ENCODE measurements around the gene RBMS1. TPM values are rescaled to one million over a fixed set of nuclear protein-coding genes. Genes with fewer than 3 reads are reported as not detected.

The RBMS1 gene
- total and polyA plus RNA-seq, 4 experiments from 2014 or later, result 101 to 131 (median 112) TPM

DNA sequence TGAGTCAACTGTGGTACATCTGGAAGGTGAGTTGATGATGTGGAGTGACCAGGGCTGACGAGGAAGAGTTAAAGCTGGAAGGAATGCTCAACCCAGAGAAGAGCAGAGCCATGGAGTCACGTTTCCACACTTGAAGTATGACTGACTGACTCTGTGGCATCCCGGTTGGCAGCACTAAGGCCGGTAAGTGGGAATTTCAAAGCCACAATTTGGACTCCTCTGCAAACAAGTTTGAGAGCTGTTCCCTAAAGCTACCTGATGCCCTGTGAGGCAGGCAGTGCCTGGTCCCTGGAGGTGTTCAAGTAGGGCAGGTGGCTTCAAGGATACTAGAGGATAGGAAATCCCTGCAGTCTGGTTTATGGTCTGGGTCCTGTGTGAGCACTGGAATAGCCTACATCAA is 224.2 kb downstream of the RBMS1 start:
- H3K36me3 Mint-ChIP-seq, result peaks cover 4 to 30% of the 10 kb centered on the region in 2 donors
- CTCF ChIA-PET (ENCODE audit: partially characterized antibody), result interaction anchor here (0.8 to 3.3 kb wide), 24 partner anchors 8 to 725 kb away, joined by 3 to 25 read pairs (median 4); no protein-coding TSS in a partner anchor
- intact Hi-C loops (cut with micrococcal nuclease), result loop anchor here (5.0 kb wide), 1 partner anchor 138 kb away; no protein-coding TSS in a partner anchor
- peaks cover 20 to 54% (median 34%) of the 10 kb centered on the region in 4 donors for H3K4me1 Mint-ChIP-seq
- Histone ChIP-seq H3K36me3 (ENCODE audit: insufficient read depth, low read length) (no peaks in the 10 kb centered on the region), H3K27me3 (ENCODE audit: insufficient read depth, low read length) (no peaks in the 10 kb centered on the region), H3K4me3 (ENCODE audit: low read length in 2 of 2) (peak overlapping the region; percentile 30 to 59), H3K4me1 (ENCODE audit: insufficient read depth, low read length) (peaks cover 29% of the 10 kb centered on the region), H3K27ac (ENCODE audit: low read depth, low read length) (no peak overlapping the region), H3K9me3 (ENCODE audit: control insufficient read depth in 1 of 2, low read length in 2 of 2) (no peaks in the 10 kb centered on the region)
- no peaks in the 10 kb centered on the region for H3K27me3 Mint-ChIP-seq
- H3K9me3 Mint-ChIP-seq, result peaks cover 0 to 4% (median 0%) of the 10 kb centered on the region in 8 donors
- DNase-seq, result peak in 1 of 5 donors; percentile 24
- POLR2A ChIA-PET (ENCODE audit: partially characterized antibody), result interaction anchor here (1.0 to 1.5 kb wide), 6 partner anchors 10 to 160 kb away, joined by 3 to 7 read pairs (median 3); no protein-coding TSS in a partner anchor
- peak overlapping the region; percentile 81 to 90 (median 87) for H3K4me3 Mint-ChIP-seq
- H3K27ac Mint-ChIP-seq, result peak overlapping the region; percentile 91 to 97 (median 94)

DNA sequence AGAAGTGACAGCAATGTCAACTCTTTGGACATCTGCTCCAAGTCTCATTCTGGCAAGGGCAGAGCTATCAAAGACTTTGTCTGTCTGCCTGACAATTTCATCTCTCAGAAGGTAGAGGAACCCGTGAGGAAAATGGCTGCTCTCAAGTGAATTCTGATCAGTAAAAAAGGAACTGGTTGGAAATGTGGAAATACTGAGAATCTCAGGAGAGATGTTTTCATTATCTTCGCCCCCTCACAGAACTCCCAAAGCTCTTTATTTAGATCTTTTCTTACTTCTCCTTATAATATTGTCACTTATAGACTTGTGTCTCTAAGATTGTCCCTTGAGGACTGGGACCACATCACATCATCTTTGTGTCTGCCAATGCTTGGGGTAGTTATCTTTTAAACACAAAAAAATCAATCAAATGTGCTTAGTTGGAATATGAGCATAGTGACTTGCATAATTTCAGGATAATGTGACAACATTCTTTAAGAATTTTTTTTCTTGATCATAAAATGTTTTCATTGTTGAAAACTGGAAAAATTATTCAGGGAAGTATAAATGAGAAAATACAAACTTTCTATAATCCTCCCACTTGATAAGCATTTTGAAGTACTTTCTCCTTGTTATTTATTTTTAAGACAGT is 225.3 kb downstream of the RBMS1 start:
- H3K4me3 ChIP-seq (ENCODE audit: low read length in 2 of 2), result no peak overlapping the region
- Mint-ChIP-seq H3K27me3 (no peaks in the 10 kb centered on the region), H3K4me1 (peaks cover 21 to 55% (median 36%) of the 10 kb centered on the region in 4 donors), H3K4me3 (peak overlapping the region in 1 of 8 donors; percentile 90), H3K9me3 (peaks cover 0 to 4% (median 0%) of the 10 kb centered on the region in 8 donors), H3K36me3 (peaks cover 0 to 22% of the 10 kb centered on the region in 2 donors), H3K27ac (no peak overlapping the region)
- ChIA-PET POLR2A (ENCODE audit: partially characterized antibody) (no interaction called here), CTCF (ENCODE audit: partially characterized antibody) (no interaction called here)
- intact Hi-C loops (cut with micrococcal nuclease), result loop anchor here (5.0 kb wide), 1 partner anchor 139 kb away; no protein-coding TSS in a partner anchor
- no peak for DNase-seq
- no peaks in the 10 kb centered on the region for H3K9me3 ChIP-seq (ENCODE audit: control insufficient read depth in 1 of 2, low read length in 2 of 2)
- peaks cover 29% of the 10 kb centered on the region for H3K4me1 ChIP-seq (ENCODE audit: insufficient read depth, low read length)
- H3K27me3 ChIP-seq (ENCODE audit: insufficient read depth, low read length), result no peaks in the 10 kb centered on the region
- no peaks in the 10 kb centered on the region for H3K36me3 ChIP-seq (ENCODE audit: insufficient read depth, low read length)
- H3K27ac ChIP-seq (ENCODE audit: low read depth, low read length), result no peak overlapping the region

GRCh38 chr2:160267692-160268091 is 225.9 kb downstream of the RBMS1 start:
- Histone ChIP-seq H3K4me1 (ENCODE audit: insufficient read depth, low read length) (peaks cover 29% of the 10 kb centered on the region), H3K27me3 (ENCODE audit: insufficient read depth, low read length) (no peaks in the 10 kb centered on the region), H3K36me3 (ENCODE audit: insufficient read depth, low read length) (no peaks in the 10 kb centered on the region), H3K27ac (ENCODE audit: low read depth, low read length) (no peak overlapping the region), H3K9me3 (ENCODE audit: control insufficient read depth in 1 of 2, low read length in 2 of 2) (no peaks in the 10 kb centered on the region), H3K4me3 (ENCODE audit: low read length in 2 of 2) (no peak overlapping the region)
- Mint-ChIP-seq H3K4me3 (peak overlapping the region in 1 of 8 donors; percentile 0), H3K9me3 (peaks cover 0 to 4% (median 0%) of the 10 kb centered on the region in 8 donors), H3K27me3 (no peaks in the 10 kb centered on the region), H3K27ac (peak overlapping the region in 2 of 7 donors; percentile 10 to 57), H3K36me3 (peaks cover 0 to 18% of the 10 kb centered on the region in 2 donors), H3K4me1 (peaks cover 21 to 55% (median 36%) of the 10 kb centered on the region in 4 donors)
- intact Hi-C loops (cut with micrococcal nuclease), result loop anchor here (5.0 kb wide), 1 partner anchor 140 kb away; no protein-coding TSS in a partner anchor
- CTCF ChIA-PET (ENCODE audit: partially characterized antibody), result no interaction called here
- DNase-seq, result no peak
- POLR2A ChIA-PET (ENCODE audit: partially characterized antibody), result no interaction called here

GRCh38 chr2:160267022-160267421 is 226.6 kb downstream of the RBMS1 start:
- intact Hi-C loops (cut with micrococcal nuclease), result loop anchor here (5.0 kb wide), 1 partner anchor 140 kb away; no protein-coding TSS in a partner anchor
- Histone ChIP-seq H3K9me3 (ENCODE audit: control insufficient read depth in 1 of 2, low read length in 2 of 2) (no peaks in the 10 kb centered on the region), H3K4me3 (ENCODE audit: low read length in 2 of 2) (no peak overlapping the region), H3K27me3 (ENCODE audit: insufficient read depth, low read length) (no peaks in the 10 kb centered on the region), H3K27ac (ENCODE audit: low read depth, low read length) (no peak overlapping the region), H3K36me3 (ENCODE audit: insufficient read depth, low read length) (no peaks in the 10 kb centered on the region), H3K4me1 (ENCODE audit: insufficient read depth, low read length) (peaks cover 29% of the 10 kb centered on the region)
- ChIA-PET CTCF (ENCODE audit: partially characterized antibody) (no interaction called here), POLR2A (ENCODE audit: partially characterized antibody) (no interaction called here)
- DNase-seq, result no peak
- peaks cover 0 to 4% (median 0%) of the 10 kb centered on the region in 8 donors for H3K9me3 Mint-ChIP-seq
- peak overlapping the region in 1 of 7 donors; percentile 84 for H3K27ac Mint-ChIP-seq
- peaks cover 21 to 55% (median 36%) of the 10 kb centered on the region in 4 donors for H3K4me1 Mint-ChIP-seq
- no peak overlapping the region for H3K4me3 Mint-ChIP-seq
- no peaks in the 10 kb centered on the region for H3K27me3 Mint-ChIP-seq
- H3K36me3 Mint-ChIP-seq, result peaks cover 0 to 14% of the 10 kb centered on the region in 2 donors

DNA sequence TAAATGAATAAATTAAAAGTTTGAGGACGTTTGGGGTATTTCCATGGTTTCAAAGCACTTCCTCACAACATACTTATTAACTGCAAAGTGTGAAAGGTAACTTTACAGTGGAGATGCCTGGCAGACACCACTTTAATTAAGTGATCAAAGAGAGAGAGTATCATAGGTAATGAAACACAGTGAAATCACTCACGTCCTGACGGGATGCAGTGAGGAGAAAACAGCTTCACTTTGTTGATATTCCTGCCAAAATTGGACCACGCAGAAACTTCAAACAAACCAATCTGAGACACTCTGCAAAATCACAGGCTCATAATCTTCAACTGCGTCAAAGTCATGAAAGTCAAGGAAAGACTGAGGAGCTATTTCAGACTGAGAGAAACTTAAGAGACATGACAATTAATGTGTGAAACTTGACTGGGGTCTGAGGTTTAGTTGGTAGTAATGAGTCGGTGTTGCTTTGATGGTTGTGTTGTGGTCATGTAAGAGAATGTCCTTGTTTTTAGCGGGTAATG is 227.5 kb downstream of the RBMS1 start:
- peaks cover 0 to 6% of the 10 kb centered on the region in 2 donors for H3K36me3 Mint-ChIP-seq
- CTCF ChIA-PET (ENCODE audit: partially characterized antibody), result no interaction called here
- Histone ChIP-seq H3K36me3 (ENCODE audit: insufficient read depth, low read length) (no peaks in the 10 kb centered on the region), H3K4me1 (ENCODE audit: insufficient read depth, low read length) (peaks cover 29% of the 10 kb centered on the region), H3K4me3 (ENCODE audit: low read length in 2 of 2) (no peak overlapping the region), H3K27me3 (ENCODE audit: insufficient read depth, low read length) (no peaks in the 10 kb centered on the region), H3K27ac (ENCODE audit: low read depth, low read length) (no peak overlapping the region), H3K9me3 (ENCODE audit: control insufficient read depth in 1 of 2, low read length in 2 of 2) (no peaks in the 10 kb centered on the region)
- peaks cover 21 to 55% (median 36%) of the 10 kb centered on the region in 4 donors for H3K4me1 Mint-ChIP-seq
- H3K27ac Mint-ChIP-seq, result peak overlapping the region in 6 of 7 donors; percentile 62 to 84 (median 80)
- DNase-seq, result peak in 4 of 5 donors; percentile 31 to 62 (median 40)
- H3K9me3 Mint-ChIP-seq, result peaks cover 0 to 4% (median 0%) of the 10 kb centered on the region in 8 donors
- intact Hi-C loops (cut with micrococcal nuclease), result loop anchor here (5.0 kb wide), 1 partner anchor 141 kb away; no protein-coding TSS in a partner anchor
- POLR2A ChIA-PET (ENCODE audit: partially characterized antibody), result interaction anchor here (0.7 kb wide), 1 partner anchor 9 kb away, joined by 3 read pairs; no protein-coding TSS in a partner anchor
- H3K27me3 Mint-ChIP-seq, result no peaks in the 10 kb centered on the region
- peak overlapping the region in 7 of 8 donors; percentile 14 to 58 (median 37) for H3K4me3 Mint-ChIP-seq

DNA sequence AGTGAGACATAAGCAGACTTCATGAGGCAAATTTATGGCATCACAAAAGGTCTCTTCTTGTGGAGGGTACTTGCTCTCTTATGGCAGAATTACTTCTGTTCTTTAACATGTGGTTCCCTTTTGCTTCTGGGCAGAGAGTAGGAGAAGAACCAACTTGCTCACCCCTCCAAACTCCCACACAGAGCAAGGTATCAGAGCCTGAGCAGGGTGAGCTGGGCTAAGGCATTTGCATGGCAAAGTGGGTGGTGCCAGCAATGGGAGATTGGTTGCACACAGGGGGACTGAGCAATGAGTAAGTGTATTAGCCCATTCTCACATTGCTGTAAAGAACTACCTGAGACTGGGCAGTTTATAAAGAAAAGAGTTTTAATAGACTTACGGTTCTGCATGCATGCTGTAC is 229.3 kb downstream of the RBMS1 start:
- Histone ChIP-seq H3K27ac (ENCODE audit: low read depth, low read length) (no peak overlapping the region), H3K36me3 (ENCODE audit: insufficient read depth, low read length) (no peaks in the 10 kb centered on the region), H3K27me3 (ENCODE audit: insufficient read depth, low read length) (no peaks in the 10 kb centered on the region), H3K4me1 (ENCODE audit: insufficient read depth, low read length) (peaks cover 17% of the 10 kb centered on the region), H3K4me3 (ENCODE audit: low read length in 2 of 2) (no peak overlapping the region), H3K9me3 (ENCODE audit: control insufficient read depth in 1 of 2, low read length in 2 of 2) (no peaks in the 10 kb centered on the region)
- Mint-ChIP-seq H3K4me3 (peak overlapping the region in 1 of 8 donors; percentile 27), H3K36me3 (no peaks in the 10 kb centered on the region), H3K4me1 (peaks cover 16 to 40% (median 26%) of the 10 kb centered on the region in 4 donors), H3K27me3 (no peaks in the 10 kb centered on the region), H3K27ac (peak overlapping the region in 2 of 7 donors; percentile 32 to 43), H3K9me3 (peaks cover 0 to 7% (median under 1%) of the 10 kb centered on the region in 8 donors)
- ChIA-PET POLR2A (ENCODE audit: partially characterized antibody) (no interaction called here), CTCF (ENCODE audit: partially characterized antibody) (interaction anchor here (1.2 to 1.6 kb wide), 2 partner anchors 9 to 13 kb away, joined by 3 to 12 read pairs; no protein-coding TSS in a partner anchor)
- intact Hi-C loops (cut with micrococcal nuclease), result no loop called here
- DNase-seq, result no peak

GRCh38 chr2:160261732-160262131 is 231.9 kb downstream of the RBMS1 start:
- Histone ChIP-seq H3K27me3 (ENCODE audit: insufficient read depth, low read length) (no peaks in the 10 kb centered on the region), H3K27ac (ENCODE audit: low read depth, low read length) (no peak overlapping the region), H3K4me1 (ENCODE audit: insufficient read depth, low read length) (peaks cover 11% of the 10 kb centered on the region), H3K4me3 (ENCODE audit: low read length in 2 of 2) (no peak overlapping the region), H3K36me3 (ENCODE audit: insufficient read depth, low read length) (no peaks in the 10 kb centered on the region), H3K9me3 (ENCODE audit: control insufficient read depth in 1 of 2, low read length in 2 of 2) (no peaks in the 10 kb centered on the region)
- H3K4me1 Mint-ChIP-seq, result peaks cover 12 to 25% (median 20%) of the 10 kb centered on the region in 4 donors
- ChIA-PET CTCF (ENCODE audit: partially characterized antibody) (interaction anchor here (1.6 to 2.8 kb wide), 3 partner anchors 8 to 733 kb away, joined by 5 to 9 read pairs (median 7); no protein-coding TSS in a partner anchor), POLR2A (ENCODE audit: partially characterized antibody) (no interaction called here)
- H3K27ac Mint-ChIP-seq, result no peak overlapping the region
- intact Hi-C loops (cut with micrococcal nuclease), result no loop called here
- no peaks in the 10 kb centered on the region for H3K27me3 Mint-ChIP-seq
- H3K9me3 Mint-ChIP-seq, result peaks cover 0 to 8% (median under 1%) of the 10 kb centered on the region in 8 donors
- DNase-seq, result no peak
- no peak overlapping the region for H3K4me3 Mint-ChIP-seq
- no peaks in the 10 kb centered on the region for H3K36me3 Mint-ChIP-seq
